Neural crest cell (in vitro differentiated cells): ENCODE measurements around the gene FBXO47. TPM values are rescaled to one million over a fixed set of nuclear protein-coding genes. Genes with fewer than 3 reads are reported as not detected.

Experiments
- DNase-seq: peaks from one replicate; pipeline ENCODE4 v3.0.0; 2021; ENCODE audit warnings: low read depth, mixed read lengths, low spot score
- H3K27ac Mint-ChIP-seq: one replicate; pipeline ENCODE4 v1.8.0; 2021; ENCODE audit warnings: mild to moderate bottlenecking, mixed read lengths; ENCODE audit not compliant: unreplicated experiment
- H3K27me3 Mint-ChIP-seq: 2 replicates; pipeline ENCODE4 v1.8.0; 2021; ENCODE audit warnings: low read depth, mild to moderate bottlenecking, mixed read lengths
- H3K36me3 Mint-ChIP-seq: 2 replicates; pipeline ENCODE4 v1.8.0; 2021; ENCODE audit warnings: low read depth, mild to moderate bottlenecking, mixed read lengths
- H3K4me1 Mint-ChIP-seq: 2 replicates; pipeline ENCODE4 v1.8.0; 2021; ENCODE audit warnings: mixed read lengths
- H3K4me3 Mint-ChIP-seq: one replicate; pipeline ENCODE4 v1.8.0; 2021; ENCODE audit warnings: mild to moderate bottlenecking, mixed read lengths
- H3K9me3 Mint-ChIP-seq: 2 replicates; pipeline ENCODE4 v1.8.0; 2021; ENCODE audit warnings: mixed read lengths
- CTCF ChIP-seq: fragments of 200-600 bp; sonication (generic); conservative IDR thresholded peaks from 2 replicates; pipeline ENCODE4 v1.5.0; 2021; ENCODE audit warnings: antibody characterized with exemption, mild to moderate bottlenecking
- total RNA-seq: library from RNA; stranded (reverse); gene quantifications from 2 replicates; pipeline ENCODE4 v1.2.1, GENCODE V29; 2021

Gene FBXO47
- total RNA-seq, 1 donor from 2014 or later: not detected

GRCh38 chr17:38911081-38911730 lies 56.0 kb downstream of the FBXO47 start:
- Mint-ChIP-seq H3K36me3 (no peaks in the 10 kb centered on the region), H3K27me3 (no peaks in the 10 kb centered on the region), H3K9me3 (no peaks in the 10 kb centered on the region), H3K27ac (no peak overlapping the region), H3K4me1 (no peaks in the 10 kb centered on the region), H3K4me3 (no peak overlapping the region)
- TF ChIP-seq CTCF: no peak
- no peak for DNase-seq

DNA sequence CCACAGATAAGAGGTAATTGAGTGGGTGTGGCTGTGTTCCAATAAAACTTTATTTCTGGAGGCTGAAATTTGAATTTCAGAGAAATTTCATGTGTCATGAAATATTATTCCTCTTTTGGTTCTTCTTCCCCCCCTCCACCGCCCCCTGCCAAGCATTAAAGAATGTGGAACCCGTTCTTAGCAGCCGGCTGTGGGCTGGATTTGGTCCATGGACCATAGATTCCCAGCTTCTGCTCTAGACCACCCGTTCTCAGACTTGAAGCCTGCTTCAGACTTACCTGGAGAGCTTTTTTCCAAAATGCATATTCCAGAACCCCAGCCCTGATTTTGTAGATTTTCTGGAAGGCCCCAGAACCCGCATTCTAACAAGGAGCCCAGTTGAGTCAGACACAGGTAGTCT lies 56.9 kb downstream of the FBXO47 start:
- DNase-seq: no peak
- Mint-ChIP-seq H3K27me3 (no peaks in the 10 kb centered on the region), H3K9me3 (no peaks in the 10 kb centered on the region), H3K27ac (no peak overlapping the region), H3K36me3 (no peaks in the 10 kb centered on the region), H3K4me1 (no peaks in the 10 kb centered on the region), H3K4me3 (no peak overlapping the region)
- no peak for TF ChIP-seq CTCF

DNA sequence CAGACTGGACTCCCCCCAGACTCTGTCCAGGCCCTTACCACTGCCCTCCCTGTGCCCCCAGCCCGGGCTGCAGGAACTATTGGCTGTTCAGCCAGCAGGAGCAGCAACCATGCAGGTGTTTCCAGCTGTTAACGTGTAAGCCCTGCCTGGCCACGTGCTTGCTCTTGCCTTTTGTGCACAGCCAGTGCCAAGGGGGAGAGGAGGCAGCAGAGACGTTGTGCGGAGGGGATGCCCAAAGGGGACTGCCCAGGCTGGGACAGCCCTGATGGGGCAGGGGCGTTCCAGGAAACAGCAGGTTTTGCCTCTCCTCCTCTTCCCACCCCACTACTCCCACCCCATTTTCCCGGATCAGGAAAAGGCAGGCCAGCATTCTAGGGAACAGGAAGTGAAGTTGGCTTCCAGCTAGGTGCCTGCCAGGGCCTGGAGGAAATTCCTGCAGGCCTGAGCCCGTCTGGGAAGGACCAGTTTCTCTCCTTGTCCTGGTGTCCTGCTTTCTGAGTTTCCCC lies 58.5 kb downstream of the FBXO47 start:
- Mint-ChIP-seq H3K4me1 (no peaks in the 10 kb centered on the region), H3K4me3 (no peak overlapping the region), H3K9me3 (no peaks in the 10 kb centered on the region), H3K27me3 (no peaks in the 10 kb centered on the region), H3K36me3 (peaks cover 3% of the 10 kb centered on the region), H3K27ac (no peak overlapping the region)
- DNase-seq: no peak
- no peak for TF ChIP-seq CTCF

DNA sequence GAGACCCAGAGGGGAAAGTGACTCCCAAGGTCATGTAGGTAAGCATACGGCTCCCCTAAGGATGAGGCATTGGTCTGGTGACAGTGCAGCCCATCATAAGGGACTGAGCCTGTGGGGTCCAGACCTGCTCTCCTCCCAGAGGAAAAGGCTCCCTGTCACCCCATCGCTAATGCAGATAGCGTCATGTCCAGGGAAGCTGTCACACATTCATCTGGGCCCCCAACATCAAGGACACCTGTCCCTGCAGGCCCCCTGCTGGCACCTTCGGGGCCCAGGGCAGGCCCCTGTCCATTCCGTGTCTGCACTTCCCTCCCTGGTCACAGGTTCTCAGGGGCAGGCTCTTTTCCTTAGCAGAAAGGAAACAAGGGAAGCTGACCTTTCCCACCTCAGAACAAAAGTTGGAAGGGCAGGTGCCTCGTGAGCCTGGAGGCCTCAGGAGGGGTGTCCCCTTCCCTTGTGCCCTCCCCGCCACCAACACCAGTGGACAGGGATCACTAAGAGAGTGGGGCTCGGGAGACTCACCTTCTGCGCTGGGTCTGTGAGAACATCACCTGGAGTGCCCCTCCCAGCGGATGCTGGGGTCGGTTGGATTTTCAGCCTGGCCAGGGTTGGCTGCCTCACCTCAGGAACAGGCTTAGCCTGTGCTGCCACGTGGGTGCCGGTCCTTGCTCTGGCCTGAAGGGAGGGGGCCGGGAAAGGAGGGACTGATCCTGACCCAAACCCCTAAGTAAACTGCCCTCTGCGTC lies 59.1 kb downstream of the FBXO47 start:
- no peak for DNase-seq
- Mint-ChIP-seq H3K27me3 (no peaks in the 10 kb centered on the region), H3K27ac (no peak overlapping the region)

More for the DNA sequence above, 59.1 kb downstream of the FBXO47 start:
- Mint-ChIP-seq H3K36me3 (peaks cover 3% of the 10 kb centered on the region), H3K4me3 (no peak overlapping the region), H3K9me3 (no peaks in the 10 kb centered on the region), H3K4me1 (no peaks in the 10 kb centered on the region)
- TF ChIP-seq CTCF: no peak
